Measurements from ENCODE around the gene SLC9A9.
"Not testable (repeated sequence)": the region's sequence is repeated elsewhere in the genome, so short reads cannot be mapped to it uniquely, and the experiment has no call there.

SLC9A9 gene

DNA sequence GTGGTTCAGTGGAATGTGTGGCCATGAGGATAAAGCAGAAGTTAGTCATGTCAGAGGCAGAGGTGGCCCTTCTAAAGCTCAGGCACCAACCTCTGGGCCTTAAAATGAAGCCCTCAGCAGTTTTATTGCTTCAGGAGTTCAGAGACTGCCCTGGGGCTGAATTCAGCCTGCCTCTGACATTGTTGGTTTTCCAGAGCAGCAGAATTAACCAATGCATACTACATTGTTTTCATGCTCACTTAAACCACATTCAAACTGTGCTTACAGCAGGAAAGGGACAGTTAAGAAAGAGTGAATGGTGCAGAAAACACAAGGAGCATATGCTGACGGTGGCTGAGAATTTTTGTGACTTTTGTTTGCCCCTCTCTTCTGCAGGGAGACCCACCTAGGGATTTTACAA, 408.5 kb downstream of the SLC9A9 start:
- no peak for DNase-seq

DNA sequence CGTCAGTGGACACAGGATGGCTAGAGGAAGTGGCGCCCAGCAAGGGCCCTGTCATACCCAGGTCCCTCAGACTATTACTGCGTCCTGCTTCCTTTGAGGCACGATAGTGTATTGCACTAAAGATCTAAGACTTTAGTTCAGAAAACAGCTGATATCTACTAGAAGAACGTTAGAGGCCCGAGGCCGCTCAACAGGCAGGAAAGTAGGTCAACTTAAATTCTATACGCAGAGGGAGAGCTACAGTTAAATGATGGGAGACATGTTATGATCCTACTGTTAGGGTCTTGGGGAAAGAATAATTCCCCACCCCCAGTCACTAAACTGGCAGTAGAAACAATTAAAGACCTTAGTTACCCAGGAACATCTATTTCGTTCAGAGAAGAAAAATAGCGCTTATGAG, 410.9 kb downstream of the SLC9A9 start:
- no peak for DNase-seq

DNA sequence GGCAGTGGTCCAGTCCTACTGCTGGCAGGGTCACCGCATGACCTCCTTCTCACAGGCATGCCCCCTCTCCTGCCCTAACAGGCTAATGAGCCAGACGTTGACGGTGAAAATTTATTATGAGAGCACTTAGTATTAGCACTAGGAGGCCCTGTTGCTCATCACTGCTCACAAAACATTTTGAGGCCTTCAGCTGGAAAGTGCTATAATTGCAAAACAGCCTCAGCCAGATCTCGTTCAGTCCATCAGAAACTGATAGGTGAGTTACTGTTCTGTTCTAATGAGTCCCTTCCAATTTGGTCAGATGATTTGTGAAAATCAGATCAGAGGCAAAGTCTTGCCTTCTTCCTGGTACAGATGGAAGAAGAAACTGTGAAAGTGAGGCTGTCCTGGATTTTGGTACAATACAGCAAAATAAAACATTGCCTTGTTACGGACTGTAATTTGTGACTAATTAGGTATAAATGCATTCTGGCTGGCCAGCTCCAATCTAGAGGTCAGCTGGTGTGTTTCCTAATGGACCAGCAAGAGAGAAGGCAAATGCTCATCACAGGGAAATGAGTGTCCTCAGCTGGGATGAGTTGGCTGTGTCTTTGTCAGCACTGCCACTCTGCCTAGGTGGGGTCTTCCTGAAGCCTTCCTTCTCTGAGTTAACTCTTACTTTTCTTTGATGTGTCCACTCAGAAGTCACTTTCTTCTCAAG, 411.9 kb downstream of the SLC9A9 start:
- no peak for DNase-seq

DNA sequence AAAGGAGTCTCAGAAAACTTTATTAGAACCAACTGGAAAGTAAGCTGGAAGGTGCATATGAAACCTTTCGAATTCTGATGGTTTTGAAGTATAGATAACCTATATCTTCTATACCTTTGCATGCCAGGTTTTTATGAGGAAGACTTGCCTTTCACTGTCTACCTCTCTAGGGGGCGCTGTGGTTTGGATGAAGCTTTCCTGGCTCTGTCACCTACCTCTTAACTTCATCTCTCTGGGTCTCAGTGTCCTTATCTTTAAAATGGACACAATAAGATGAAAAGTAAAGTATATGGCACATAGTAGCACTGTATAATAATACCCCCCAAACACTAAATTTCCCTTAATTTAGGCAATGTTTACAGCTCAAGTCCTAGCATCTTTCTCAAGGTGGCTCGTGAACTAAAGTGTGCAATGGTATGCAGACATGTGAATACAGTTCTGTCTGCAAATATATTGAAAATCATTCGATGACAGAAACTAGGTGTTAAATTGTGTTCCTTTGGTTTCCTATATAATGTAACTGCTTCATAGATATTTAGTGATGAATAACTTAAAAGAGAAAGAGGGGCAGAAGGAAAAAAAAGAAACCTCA, 414.4 kb downstream of the SLC9A9 start:
- no peak for DNase-seq

DNA sequence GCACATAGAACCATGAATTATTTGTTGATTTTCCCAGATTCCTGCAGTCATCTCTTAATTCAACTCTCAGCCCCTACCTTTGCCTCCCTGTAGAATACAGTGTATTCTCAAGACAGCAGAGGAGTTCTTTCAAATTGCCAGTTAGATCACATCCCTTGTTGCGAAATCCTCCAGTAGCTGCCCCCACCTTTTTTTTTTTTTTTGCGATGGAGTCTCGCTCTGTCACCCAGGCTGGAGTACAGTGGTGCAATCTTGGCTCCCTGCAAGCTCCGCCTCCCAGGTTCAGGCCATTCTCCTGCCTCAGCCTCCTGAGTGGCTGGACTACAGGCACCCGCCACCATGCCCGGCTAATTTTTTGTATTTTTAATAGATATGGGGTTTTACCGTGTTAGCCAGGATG, 417.0 kb downstream of the SLC9A9 start:
- not testable (repeated sequence) for DNase-seq

DNA sequence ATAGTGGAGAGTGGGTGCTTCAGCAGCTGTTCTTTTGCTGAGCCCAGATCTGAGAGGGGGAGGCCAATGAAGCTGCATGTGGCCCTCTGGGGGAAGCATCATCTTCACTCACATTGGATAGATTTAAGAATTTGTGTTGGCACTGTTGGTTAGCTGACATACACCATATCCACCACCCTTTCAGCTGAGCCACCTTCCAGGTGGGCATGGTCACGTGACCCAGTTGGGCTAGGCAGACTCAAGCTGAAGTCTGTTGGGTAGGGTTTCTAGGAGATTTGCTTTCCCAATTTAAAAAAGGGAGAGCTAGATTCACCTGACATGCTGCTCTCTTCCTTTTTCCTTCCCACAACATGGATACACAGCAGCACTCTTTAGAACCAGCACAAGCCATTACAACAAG, 417.7 kb downstream of the SLC9A9 start:
- no peak for DNase-seq

DNA sequence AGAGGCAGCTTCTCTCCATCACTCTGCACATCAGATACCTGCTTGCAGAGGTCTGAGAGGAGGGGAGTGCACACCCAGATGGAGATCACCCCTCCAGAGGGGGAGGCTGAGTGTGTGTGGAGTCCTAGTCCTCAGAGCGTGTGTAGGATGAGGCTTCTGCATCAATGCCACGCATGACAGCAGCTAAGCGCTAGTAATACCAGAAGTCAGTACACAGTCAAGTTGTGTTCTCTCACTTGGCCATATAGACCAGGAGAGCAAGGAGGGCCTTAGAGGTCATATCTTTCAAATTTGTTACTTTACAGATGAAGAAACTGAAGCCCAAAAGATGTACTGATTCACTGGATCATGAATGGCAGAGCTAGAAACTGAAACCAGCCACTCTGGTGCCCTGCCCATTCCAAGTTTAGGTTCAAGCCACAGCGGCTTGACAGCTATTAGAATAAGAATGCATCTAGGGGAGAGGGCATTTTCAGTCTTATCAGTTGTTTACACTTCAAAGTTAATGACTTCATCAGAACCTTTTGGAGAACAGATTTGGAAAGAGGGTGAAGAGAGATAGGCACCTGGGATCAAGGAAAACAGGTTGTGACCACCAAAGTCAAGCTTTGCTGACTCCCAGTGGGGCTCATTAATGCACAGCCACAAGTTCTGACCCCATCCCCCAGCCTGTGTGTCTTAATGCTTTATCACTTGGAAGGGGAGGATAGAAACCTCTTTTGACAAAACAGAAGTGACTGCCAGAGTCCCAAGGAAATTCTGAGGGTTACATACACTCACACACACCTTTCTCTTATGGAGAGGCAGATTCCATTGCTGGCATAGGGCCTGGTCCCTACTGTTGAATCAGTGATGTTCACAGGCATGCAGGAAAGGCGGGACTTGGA, 418.4 kb downstream of the SLC9A9 start:
- DNase-seq = no peak

DNA sequence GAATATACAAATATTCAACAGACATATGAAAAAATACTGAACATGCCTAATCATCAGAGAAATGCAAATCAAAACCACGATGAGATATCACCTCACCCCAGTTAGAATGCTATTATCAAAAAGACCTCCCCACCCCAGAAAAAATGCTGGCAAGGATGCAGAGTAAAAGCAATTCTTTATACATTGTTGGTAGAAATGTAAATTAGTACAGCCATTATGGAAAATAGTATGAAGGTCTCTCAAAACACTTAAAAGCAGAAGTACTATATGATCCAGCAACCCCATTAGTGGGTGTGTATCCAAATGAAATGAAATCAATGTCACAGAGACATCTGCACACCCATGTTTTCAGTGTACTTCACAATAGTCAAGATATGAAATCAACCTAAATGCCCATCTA, 420.0 kb downstream of the SLC9A9 start:
- no peak for DNase-seq

DNA sequence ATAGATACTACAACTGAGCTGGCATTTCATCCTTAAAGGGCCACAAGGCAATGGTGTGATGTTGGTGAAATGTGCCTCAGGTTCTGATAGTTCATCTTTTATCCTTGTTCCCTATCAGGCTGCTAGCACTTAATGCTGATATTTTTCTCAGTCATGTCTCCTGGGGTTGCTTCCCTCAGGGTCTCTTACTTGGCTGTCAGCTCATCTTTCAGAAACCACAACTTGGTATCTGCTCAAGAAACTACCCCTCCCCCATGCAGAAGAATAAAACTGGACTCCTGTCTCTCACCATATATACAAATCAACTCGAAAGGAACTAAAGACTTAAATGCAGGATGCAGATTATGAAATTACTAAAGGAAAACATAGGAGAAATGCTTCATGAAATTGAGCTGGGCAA, 420.6 kb downstream of the SLC9A9 start:
- DNase-seq = no peak

DNA sequence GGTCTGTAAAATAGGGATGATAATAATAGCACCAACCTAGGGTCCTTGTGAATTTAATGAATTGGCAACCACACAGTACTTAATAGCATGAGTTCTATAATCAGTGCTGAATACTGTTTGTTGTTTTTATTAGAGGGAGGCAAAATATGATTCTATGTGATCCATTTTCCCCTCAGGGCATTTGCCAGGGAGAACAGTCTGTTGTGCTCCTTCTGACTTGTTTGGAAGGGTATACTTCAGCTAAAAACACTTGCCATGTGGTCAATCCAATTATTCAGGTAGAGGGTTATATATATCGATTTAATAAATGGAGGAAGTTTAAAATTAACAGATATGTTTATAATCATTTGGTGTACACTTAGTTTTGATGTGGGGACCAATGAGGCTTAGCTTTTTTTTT, 423.4 kb downstream of the SLC9A9 start:
- no peak for DNase-seq

DNA sequence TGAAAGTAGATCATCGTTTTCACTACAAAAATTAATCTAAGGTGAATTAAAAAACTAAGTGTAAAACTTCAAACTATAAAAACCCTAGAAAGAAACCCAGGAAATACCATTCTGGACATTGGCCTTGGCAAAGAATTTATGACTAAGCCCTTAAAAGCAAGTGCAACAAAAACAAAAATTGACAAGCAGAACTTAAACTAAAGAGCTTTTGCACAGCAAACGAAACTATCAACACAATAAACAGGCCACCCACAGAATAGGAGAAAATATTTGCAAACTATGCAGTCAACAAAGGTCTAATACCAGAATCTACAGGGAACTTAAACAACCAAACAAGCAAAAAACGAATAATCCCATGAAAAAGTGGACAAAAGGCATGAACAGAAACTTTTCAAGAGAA, 426.7 kb downstream of the SLC9A9 start:
- DNase-seq = no peak

DNA sequence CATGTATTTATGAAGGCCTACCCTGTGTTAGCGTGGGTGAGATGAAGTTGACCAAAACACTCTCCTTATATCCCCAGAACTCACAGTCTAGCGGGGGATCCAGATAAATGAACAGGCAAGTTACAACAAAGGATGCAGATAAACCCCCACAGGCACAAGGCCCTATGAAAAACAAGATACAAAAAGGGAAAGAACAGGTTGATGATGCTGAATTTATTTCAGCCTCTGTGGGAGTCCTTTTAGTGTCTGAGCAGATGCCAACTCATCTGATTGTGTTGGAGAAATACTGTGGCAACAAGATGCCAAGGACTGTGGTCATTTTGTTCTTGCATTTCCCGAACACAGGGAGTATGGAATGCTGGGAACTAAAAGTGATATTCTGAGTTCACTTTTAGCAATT, 428.7 kb downstream of the SLC9A9 start:
- DNase-seq = peak in 1 of 14 donors; percentile 17

DNA sequence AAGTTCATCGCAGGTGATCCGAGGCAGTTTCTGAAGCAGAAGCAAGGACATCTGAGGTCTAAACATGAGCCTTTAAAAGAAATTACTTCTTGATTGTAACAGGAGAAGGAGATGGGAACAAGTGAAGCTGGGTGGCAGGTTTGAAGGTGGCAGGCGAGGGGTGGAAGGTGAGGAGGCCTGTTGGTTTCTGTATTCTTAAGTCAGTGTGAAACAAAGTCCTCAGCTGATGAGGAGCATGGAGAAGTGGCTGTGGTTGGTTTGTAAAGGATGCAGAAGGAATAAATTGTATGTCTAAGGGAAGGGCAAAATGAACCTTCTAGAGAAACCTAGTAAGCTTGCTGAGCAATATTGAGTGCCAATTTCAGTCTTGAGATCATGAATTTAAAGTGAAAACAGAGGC, 429.9 kb downstream of the SLC9A9 start:
- no peak for DNase-seq

DNA sequence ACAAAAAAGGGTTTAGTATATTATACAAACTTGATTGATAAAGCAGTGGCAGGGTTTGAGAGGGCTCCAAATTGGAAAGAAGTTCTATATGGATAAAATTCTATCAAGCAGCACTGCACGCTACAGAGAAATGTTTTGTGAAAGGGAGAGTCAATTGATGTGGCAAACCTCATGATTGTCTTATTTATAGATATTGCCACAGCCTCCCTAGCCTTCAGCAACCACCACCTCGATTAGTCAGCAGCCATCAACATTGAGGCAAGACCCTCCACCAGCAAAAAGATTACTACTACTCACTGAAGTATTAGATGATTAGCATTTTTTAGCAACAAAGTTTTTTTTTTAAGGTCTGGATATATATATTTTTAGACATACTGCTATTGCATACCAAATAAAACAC, 432.0 kb downstream of the SLC9A9 start:
- DNase-seq = no peak

DNA sequence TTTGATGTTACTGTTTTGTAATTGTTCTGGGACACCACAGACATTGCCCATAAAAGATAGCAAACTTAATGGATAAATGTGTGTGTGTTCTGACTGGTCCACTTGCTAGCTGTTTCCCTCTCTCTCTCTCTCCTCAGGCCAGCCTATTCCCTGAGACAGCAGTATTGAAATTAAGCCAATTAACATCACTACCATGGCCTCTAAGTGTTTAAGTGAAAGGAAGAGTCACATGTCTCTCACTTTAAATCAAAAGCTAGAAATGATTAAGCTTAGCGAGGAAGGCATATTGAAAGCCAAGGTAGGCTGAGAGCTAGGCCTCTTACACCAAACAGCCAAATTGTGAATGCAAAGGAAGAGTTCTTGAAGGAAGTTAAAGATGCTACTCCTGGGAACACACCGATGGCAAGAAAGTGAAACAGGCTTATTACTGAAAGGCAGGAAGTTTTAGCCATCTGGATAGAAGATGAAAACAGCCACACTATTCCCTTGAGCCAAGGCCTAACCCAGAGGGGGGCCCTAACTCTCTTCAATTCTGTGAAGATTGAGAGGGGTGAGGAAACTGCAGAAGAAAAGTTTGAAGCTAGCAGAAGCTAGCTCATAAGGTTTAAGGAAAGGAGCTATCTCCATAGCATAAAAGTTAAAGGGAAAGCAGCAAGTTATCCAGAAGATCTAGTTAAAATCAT, 433.6 kb downstream of the SLC9A9 start:
- DNase-seq = no peak

DNA sequence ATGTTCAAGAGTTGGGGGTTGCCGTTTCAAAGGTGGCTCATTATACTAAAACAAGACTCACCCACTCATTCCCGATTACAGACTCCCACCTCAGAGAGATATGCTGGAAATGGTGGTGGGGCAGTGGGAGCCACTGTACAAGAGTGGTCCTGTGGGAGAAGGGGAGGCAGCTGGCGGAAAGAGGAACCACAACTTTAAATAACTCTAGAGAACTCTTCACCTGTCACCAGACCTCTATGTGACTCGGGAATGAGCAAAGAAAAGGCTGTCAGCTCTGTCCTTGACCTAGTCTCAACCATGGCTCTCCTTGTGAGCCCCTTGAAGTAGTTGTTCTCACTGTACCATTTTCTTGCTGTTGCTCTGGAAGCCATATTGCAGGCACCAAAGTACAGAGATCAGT, 434.9 kb downstream of the SLC9A9 start:
- DNase-seq = no peak

DNA sequence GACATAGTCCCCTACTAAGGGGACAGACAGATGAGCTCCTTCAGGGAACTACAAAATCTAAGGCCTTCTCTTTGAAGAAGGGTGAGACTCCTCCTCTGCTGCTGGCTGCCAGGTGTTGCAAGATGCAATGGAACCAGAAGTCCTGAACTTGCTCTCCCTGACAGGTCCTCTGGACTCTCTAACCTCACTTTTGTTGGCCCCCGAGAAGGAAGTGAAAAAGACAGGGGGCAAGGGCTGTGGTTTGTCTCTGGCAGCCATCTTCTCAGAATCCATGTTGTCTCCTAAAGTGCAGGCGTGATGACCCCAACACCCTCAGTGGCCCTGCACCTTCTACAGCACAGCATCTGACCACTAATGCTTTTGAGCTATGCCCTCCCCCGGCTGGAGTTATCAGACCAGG, 436.2 kb downstream of the SLC9A9 start:
- DNase-seq = no peak

DNA sequence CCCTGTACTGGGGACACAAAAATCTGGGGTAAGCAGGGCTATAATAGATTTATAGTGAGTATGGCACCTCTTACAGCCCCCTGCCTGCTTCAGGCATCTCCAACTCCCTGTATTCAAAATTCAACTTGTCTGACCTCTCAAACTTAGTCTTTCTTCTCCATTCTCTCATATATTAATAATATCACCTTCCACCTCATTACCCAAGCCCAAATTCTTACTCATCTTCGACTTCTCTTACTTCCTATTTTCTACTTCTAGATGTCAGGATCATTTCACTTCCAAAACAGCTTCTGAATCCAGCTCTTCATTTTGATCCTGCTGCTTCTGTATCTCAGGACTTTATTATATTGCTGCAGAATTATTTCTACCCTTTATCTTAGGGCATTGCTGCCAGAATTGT, 438.0 kb downstream of the SLC9A9 start:
- no peak for DNase-seq

DNA sequence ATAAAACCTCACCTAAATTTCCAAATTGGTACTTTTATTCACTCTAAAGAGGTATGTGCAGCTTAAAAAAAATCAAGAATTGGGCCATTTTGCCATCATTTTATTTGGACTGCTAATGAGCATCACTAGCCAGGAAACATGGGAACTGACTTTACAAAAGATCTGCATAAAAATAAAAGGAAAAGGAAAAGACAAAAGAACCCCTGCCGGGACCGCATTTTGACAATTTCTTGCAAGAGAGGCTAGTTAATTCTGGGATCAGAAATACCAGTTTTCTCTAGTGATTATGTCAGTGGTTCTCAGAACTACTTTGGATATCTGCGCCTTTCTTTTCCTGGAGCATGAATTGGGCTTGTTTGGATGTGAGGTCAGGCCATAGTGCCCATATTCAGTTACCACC, 439.5 kb downstream of the SLC9A9 start:
- no peak for DNase-seq

DNA sequence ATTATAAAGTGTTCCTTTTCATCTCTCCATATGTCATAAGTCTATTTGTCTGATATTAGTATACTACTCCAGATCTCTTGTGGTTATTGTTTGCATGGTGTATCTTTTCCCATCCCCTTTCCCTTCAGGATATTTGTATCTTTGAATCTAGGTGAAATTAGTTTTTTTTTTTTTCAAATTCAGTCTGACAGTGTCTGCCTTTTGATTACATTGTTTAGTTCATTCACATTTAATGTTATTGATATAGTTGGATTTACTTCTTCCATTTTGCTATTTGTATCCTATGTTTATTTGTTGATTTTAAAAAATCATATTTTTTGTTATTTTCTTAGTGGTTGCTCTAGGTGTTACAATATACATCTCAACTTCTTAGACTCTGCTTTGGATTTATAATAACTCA, 445.7 kb downstream of the SLC9A9 start:
- no peak for DNase-seq

DNA sequence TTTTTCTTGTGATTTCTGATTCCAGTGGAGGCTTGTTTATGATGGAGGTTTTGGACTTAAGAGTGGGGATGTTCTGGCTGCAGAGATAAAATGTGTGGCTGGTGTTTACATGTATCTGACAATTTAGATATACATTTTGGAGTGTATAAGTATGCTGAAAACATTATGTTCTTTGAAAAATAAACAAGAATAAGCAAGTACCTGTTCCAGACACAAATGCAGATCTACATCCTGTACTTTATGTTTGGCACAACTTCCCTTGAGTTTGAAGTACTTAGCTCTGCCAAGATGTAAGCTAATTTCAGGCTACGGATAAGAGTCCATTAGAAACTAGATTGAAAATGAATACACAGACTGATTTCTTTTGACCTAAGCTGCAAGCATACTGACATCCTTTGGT, 451.5 kb downstream of the SLC9A9 start:
- no peak for DNase-seq

DNA sequence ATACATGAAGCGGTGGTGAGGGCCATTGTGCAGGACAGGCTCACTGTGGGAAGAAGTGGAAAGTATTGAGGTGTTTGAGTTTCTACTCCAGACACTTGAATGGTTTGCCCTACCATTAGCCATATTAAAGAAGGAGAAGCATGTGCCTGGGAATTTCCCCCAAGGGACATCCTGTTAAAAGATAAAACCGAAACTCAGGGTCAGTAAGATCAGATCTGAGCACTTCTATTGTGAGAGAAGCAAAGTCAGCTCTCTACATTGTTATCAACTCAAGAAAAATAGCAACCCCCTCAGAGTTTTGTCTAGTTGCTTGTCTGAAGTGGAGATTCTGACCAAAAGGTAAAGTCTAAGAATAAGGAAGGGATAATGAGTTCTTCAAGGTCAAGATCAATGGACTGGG, 458.9 kb downstream of the SLC9A9 start:
- no peak for DNase-seq

DNA sequence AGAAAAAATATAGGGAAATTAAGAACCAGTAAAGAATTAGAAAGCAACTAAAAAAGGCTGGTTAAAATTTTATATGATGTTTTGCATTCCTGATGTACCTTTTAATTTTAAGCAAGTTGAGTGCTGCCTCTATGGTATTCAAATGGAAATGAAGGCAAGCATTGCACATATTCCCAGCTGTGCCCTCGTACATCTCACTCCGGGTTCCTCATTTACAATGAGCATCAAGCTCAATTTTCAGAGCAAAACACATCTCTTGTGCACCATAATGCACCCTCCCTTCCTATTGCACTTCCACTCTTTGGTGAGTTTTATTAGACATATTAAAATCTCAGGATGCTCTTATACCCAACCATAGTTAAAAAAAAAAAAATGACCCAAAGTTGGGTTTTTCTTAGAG, 460.8 kb downstream of the SLC9A9 start:
- DNase-seq = no peak

Data from C1 segment of cervical spinal cord (tissue), 14 donors.